Measurements from ENCODE around the gene CTSD. TPM values are rescaled to one million over a fixed set of nuclear protein-coding genes. Genes with fewer than 3 reads are reported as not detected.

Gene CTSD
- total RNA-seq, 1 experiment from 2014 or later, result 199 TPM

DNA sequence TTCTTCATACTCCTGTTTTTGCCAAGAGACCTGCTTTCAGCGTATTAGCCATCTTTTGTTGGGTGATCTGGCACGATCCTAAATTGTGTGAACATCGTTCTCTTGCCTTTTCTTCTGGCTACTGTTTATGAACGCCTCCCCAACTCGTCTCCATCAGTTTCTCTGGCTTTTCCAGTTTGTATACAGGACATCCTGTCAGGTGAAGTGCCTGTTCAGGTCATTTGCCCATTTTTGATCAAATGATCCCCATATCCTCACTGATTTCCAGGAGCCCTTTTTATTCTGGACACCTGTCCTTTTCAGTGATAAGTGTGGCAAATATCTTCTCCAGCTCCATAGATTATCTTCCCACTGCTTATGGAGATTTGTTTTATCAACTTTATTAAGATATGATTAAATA, 48.5 kb upstream of the CTSD start:
- ChIA-PET CTCF (interaction anchor here (1.1 kb wide), 1 partner anchor 160 kb away, joined by 4 read pairs; no protein-coding TSS in a partner anchor), POLR2A (no interaction called here)
- peaks cover 3% of the 10 kb centered on the region for H3K36me3 Mint-ChIP-seq
- no peak overlapping the region for H3K27ac Mint-ChIP-seq
- H3K4me3 Mint-ChIP-seq, result no peak overlapping the region
- H3K27me3 Mint-ChIP-seq (ENCODE audit: low read depth), result peaks cover 35% of the 10 kb centered on the region
- TF ChIP-seq, protein P1, sequence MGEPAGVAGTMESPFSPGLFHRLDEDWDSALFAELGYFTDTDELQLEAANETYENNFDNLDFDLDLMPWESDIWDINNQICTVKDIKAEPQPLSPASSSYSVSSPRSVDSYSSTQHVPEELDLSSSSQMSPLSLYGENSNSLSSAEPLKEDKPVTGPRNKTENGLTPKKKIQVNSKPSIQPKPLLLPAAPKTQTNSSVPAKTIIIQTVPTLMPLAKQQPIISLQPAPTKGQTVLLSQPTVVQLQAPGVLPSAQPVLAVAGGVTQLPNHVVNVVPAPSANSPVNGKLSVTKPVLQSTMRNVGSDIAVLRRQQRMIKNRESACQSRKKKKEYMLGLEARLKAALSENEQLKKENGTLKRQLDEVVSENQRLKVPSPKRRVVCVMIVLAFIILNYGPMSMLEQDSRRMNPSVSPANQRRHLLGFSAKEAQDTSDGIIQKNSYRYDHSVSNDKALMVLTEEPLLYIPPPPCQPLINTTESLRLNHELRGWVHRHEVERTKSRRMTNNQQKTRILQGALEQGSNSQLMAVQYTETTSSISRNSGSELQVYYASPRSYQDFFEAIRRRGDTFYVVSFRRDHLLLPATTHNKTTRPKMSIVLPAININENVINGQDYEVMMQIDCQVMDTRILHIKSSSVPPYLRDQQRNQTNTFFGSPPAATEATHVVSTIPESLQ (CRISPR knock-in tag; IDR thresholded peaks at IDR 0.05), result no peak
- no peak for TF ChIP-seq IRF2 (CRISPR knock-in tag; IDR thresholded peaks at IDR 0.05; ENCODE audit: borderline replicate concordance, low read depth)
- ATAC-seq (no peak), DNase-seq (ENCODE audit: low spot score) (no peak)
- peaks cover 19% of the 10 kb centered on the region for H3K9me3 Mint-ChIP-seq
- no peaks in the 10 kb centered on the region for H3K4me1 Mint-ChIP-seq

DNA sequence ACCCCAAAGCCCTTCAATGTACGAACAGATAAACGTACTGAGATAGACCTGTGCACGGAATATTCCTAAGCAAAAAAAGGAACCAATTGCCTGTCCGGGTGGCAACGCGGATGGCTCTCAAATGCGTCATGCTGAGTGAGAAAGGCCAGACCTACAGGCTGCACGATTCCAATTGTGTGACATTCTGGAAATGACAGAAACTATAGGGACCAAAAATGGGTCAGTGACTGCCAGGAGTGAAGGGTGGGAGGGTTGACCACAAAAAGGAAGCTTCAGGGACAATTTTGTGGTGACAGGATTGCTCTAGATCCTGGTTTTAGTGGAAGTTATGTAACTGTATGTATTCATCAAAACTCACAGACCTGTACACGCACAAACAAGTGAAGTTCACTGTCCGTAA, 47.0 kb upstream of the CTSD start:
- Mint-ChIP-seq H3K27me3 (ENCODE audit: low read depth) (peaks cover 32% of the 10 kb centered on the region), H3K4me1 (no peaks in the 10 kb centered on the region), H3K4me3 (no peak overlapping the region), H3K27ac (no peak overlapping the region), H3K9me3 (peaks cover 19% of the 10 kb centered on the region), H3K36me3 (peaks cover 3% of the 10 kb centered on the region)
- no peak for ATAC-seq
- CTCF ChIA-PET, result no interaction called here
- POLR2A ChIA-PET, result no interaction called here
- TF ChIP-seq CBFB (CRISPR knock-in tag; IDR thresholded peaks at IDR 0.05; ENCODE audit: low read depth), result no peak
- no peak for TF ChIP-seq ZNF263 (CRISPR knock-in tag; IDR thresholded peaks at IDR 0.05; ENCODE audit: low read depth)
- no peak for TF ChIP-seq GABPB1 (CRISPR knock-in tag; IDR thresholded peaks at IDR 0.05)
- TF ChIP-seq, protein P2, sequence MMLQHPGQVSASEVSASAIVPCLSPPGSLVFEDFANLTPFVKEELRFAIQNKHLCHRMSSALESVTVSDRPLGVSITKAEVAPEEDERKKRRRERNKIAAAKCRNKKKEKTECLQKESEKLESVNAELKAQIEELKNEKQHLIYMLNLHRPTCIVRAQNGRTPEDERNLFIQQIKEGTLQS (CRISPR knock-in tag; conservative IDR thresholded peaks at IDR 0.05), result no peak
- no peak for TF ChIP-seq NR3C1 (CRISPR knock-in tag; conservative IDR thresholded peaks at IDR 0.05; ENCODE audit: low read depth)
- TF ChIP-seq, protein P3, sequence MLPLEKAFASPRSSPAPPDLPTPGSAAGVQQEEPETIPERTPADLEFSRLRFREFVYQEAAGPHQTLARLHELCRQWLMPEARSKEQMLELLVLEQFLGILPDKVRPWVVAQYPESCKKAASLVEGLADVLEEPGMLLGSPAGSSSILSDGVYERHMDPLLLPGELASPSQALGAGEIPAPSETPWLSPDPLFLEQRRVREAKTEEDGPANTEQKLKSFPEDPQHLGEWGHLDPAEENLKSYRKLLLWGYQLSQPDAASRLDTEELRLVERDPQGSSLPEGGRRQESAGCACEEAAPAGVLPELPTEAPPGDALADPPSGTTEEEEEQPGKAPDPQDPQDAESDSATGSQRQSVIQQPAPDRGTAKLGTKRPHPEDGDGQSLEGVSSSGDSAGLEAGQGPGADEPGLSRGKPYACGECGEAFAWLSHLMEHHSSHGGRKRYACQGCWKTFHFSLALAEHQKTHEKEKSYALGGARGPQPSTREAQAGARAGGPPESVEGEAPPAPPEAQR (CRISPR knock-in tag; IDR thresholded peaks at IDR 0.05), result no peak
- TF ChIP-seq, protein P4, sequence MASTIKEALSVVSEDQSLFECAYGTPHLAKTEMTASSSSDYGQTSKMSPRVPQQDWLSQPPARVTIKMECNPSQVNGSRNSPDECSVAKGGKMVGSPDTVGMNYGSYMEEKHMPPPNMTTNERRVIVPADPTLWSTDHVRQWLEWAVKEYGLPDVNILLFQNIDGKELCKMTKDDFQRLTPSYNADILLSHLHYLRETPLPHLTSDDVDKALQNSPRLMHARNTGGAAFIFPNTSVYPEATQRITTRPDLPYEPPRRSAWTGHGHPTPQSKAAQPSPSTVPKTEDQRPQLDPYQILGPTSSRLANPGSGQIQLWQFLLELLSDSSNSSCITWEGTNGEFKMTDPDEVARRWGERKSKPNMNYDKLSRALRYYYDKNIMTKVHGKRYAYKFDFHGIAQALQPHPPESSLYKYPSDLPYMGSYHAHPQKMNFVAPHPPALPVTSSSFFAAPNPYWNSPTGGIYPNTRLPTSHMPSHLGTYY (CRISPR knock-in tag; IDR thresholded peaks at IDR 0.05), result no peak
- no peak for TF ChIP-seq ZNF219 (CRISPR knock-in tag; IDR thresholded peaks at IDR 0.05; ENCODE audit: borderline replicate concordance)
- TF ChIP-seq, protein P5, sequence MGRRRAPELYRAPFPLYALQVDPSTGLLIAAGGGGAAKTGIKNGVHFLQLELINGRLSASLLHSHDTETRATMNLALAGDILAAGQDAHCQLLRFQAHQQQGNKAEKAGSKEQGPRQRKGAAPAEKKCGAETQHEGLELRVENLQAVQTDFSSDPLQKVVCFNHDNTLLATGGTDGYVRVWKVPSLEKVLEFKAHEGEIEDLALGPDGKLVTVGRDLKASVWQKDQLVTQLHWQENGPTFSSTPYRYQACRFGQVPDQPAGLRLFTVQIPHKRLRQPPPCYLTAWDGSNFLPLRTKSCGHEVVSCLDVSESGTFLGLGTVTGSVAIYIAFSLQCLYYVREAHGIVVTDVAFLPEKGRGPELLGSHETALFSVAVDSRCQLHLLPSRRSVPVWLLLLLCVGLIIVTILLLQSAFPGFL (CRISPR knock-in tag; IDR thresholded peaks at IDR 0.05; ENCODE audit: borderline replicate concordance), result no peak
- TF ChIP-seq, protein P6, sequence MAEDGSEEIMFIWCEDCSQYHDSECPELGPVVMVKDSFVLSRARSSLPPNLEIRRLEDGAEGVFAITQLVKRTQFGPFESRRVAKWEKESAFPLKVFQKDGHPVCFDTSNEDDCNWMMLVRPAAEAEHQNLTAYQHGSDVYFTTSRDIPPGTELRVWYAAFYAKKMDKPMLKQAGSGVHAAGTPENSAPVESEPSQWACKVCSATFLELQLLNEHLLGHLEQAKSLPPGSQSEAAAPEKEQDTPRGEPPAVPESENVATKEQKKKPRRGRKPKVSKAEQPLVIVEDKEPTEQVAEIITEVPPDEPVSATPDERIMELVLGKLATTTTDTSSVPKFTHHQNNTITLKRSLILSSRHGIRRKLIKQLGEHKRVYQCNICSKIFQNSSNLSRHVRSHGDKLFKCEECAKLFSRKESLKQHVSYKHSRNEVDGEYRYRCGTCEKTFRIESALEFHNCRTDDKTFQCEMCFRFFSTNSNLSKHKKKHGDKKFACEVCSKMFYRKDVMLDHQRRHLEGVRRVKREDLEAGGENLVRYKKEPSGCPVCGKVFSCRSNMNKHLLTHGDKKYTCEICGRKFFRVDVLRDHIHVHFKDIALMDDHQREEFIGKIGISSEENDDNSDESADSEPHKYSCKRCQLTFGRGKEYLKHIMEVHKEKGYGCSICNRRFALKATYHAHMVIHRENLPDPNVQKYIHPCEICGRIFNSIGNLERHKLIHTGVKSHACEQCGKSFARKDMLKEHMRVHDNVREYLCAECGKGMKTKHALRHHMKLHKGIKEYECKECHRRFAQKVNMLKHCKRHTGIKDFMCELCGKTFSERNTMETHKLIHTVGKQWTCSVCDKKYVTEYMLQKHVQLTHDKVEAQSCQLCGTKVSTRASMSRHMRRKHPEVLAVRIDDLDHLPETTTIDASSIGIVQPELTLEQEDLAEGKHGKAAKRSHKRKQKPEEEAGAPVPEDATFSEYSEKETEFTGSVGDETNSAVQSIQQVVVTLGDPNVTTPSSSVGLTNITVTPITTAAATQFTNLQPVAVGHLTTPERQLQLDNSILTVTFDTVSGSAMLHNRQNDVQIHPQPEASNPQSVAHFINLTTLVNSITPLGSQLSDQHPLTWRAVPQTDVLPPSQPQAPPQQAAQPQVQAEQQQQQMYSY (CRISPR knock-in tag; IDR thresholded peaks at IDR 0.05), result no peak
- TF ChIP-seq, protein P7, sequence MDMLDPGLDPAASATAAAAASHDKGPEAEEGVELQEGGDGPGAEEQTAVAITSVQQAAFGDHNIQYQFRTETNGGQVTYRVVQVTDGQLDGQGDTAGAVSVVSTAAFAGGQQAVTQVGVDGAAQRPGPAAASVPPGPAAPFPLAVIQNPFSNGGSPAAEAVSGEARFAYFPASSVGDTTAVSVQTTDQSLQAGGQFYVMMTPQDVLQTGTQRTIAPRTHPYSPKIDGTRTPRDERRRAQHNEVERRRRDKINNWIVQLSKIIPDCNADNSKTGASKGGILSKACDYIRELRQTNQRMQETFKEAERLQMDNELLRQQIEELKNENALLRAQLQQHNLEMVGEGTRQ (CRISPR knock-in tag; IDR thresholded peaks at IDR 0.05), result no peak
- TF ChIP-seq HMGA2 (CRISPR knock-in tag; IDR thresholded peaks at IDR 0.05), result no peak
- TF ChIP-seq ZBTB21 (CRISPR knock-in tag; IDR thresholded peaks at IDR 0.05; ENCODE audit: borderline replicate concordance), result no peak
- TF ChIP-seq, protein P8, sequence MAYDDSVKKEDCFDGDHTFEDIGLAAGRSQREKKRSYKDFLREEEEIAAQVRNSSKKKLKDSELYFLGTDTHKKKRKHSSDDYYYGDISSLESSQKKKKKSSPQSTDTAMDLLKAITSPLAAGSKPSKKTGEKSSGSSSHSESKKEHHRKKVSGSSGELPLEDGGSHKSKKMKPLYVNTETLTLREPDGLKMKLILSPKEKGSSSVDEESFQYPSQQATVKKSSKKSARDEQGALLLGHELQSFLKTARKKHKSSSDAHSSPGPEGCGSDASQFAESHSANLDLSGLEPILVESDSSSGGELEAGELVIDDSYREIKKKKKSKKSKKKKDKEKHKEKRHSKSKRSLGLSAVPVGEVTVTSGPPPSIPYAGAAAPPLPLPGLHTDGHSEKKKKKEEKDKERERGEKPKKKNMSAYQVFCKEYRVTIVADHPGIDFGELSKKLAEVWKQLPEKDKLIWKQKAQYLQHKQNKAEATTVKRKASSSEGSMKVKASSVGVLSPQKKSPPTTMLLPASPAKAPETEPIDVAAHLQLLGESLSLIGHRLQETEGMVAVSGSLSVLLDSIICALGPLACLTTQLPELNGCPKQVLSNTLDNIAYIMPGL (CRISPR knock-in tag; IDR thresholded peaks at IDR 0.05), result no peak
- no peak for TF ChIP-seq ZNF317 (CRISPR knock-in tag; IDR thresholded peaks at IDR 0.05; ENCODE audit: borderline replicate concordance, low read depth)
- TF ChIP-seq, protein P9, sequence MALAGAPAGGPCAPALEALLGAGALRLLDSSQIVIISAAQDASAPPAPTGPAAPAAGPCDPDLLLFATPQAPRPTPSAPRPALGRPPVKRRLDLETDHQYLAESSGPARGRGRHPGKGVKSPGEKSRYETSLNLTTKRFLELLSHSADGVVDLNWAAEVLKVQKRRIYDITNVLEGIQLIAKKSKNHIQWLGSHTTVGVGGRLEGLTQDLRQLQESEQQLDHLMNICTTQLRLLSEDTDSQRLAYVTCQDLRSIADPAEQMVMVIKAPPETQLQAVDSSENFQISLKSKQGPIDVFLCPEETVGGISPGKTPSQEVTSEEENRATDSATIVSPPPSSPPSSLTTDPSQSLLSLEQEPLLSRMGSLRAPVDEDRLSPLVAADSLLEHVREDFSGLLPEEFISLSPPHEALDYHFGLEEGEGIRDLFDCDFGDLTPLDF (CRISPR knock-in tag; IDR thresholded peaks at IDR 0.05), result no peak
- TF ChIP-seq, protein P10, sequence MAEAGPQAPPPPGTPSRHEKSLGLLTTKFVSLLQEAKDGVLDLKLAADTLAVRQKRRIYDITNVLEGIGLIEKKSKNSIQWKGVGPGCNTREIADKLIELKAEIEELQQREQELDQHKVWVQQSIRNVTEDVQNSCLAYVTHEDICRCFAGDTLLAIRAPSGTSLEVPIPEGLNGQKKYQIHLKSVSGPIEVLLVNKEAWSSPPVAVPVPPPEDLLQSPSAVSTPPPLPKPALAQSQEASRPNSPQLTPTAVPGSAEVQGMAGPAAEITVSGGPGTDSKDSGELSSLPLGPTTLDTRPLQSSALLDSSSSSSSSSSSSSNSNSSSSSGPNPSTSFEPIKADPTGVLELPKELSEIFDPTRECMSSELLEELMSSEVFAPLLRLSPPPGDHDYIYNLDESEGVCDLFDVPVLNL (CRISPR knock-in tag; IDR thresholded peaks at IDR 0.05; ENCODE audit: borderline replicate concordance, low read depth), result no peak
- DNase-seq (ENCODE audit: low spot score), result no peak
